ENCODE measurements around the gene GRHL1.

GRCh38 chr2:10034333-10035052, 83.0 kb downstream of the GRHL1 start:
- TF ChIP-seq EZH2 (IDR thresholded peaks at IDR 0.05; ENCODE audit: low read depth, low read length, severe bottlenecking), result no peak
- no peak for TF ChIP-seq CTCF (IDR thresholded peaks at IDR 0.05; ENCODE audit: control extremely low read depth in 1 of 3, insufficient read depth in 1 of 3, low read depth in 1 of 3, low read length in 3 of 3)
- TF ChIP-seq CBX5 (IDR thresholded peaks at IDR 0.05; ENCODE audit: low read depth, low read length), result no peak
- TF ChIP-seq GABPA (IDR thresholded peaks at IDR 0.05; ENCODE audit: borderline replicate concordance, insufficient read depth, low read length), result no peak
- TF ChIP-seq EP300 (IDR thresholded peaks at IDR 0.05; ENCODE audit: borderline replicate concordance in 1 of 2, low read depth in 2 of 2, low read length in 2 of 2), result no peak
- no peak for TF ChIP-seq POLR2AphosphoS5 (IDR thresholded peaks at IDR 0.05; ENCODE audit: low read depth, low read length)
- TF ChIP-seq POLR2A (IDR thresholded peaks at IDR 0.05; ENCODE audit: control extremely low read depth in 1 of 2, low read depth in 2 of 2, low read length in 2 of 2), result no peak
- TF ChIP-seq ATF3 (IDR thresholded peaks at IDR 0.05; ENCODE audit: insufficient read depth, low read depth, low read length), result no peak
- TF ChIP-seq USF2 (IDR thresholded peaks at IDR 0.05; ENCODE audit: low read length), result no peak
- TF ChIP-seq RBBP5 (IDR thresholded peaks at IDR 0.05; ENCODE audit: borderline replicate concordance, low read depth, low read length), result no peak
- TF ChIP-seq MAX (IDR thresholded peaks at IDR 0.05), result no peak
- TF ChIP-seq SIX5 (IDR thresholded peaks at IDR 0.05; ENCODE audit: low read depth, low read length), result no peak

Measured in H1 (cell line).